Smooth muscle cell of bladder (primary cell): ENCODE data around the gene DQX1. TPM values are rescaled to one million over a fixed set of nuclear protein-coding genes. Genes with fewer than 3 reads are reported as not detected.

Experiments used
- total RNA-seq: library from RNA; depleted of rRNA; stranded (reverse); fragments of >200 nt; gene quantifications from 2 replicates; pipeline ENCODE4 v1.2.3, GENCODE V29; 2014

DQX1 gene
- under 0.01 TPM in 1 of 2 replicates, not detected in the other for total RNA-seq

DNA sequence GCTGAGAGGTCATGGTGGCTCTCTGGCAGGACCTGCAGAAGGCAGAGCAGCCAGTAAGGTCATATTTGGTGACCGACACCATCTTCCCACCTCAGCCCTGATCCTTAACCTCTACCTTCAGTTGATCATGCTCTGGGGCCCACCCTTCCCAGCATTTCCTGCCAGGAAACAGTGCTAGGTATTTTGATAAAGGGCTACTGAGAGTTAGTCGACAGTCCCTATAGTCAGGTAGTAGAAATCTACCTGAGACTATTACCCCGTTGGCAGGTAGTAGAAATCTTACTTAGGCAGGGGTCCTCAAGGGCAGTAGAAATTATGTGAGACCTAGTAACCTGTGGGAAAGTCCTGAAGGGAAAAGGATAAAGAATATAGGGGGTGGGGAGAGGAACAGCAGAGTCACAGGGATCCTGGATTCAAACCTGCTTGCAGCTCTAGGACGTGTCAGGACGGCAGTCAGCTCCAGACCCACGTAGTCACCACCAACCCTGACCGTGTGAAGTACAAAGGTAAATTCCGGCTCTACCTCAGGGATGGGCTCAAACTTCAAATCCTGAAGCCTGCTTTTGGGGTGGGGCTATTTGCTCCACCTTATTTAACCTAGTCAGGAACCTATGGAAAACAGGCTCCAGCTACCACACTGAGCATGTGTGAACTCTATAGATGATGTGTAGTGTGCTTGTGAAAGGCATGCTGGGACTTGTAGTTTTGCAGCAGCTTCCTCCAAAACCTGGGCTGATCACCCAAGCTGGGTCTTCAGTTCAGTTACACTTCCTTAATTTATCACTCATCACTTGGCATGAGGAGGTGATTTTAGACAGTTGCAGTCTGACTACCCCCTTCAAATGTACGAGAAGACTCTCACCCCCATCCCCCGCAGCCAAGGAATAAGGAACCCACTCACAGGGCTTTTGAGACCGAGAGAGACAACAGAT is at the start of gene DQX1:
TSS of gene DQX1 (minus strand) at position 515 of the 932 bp plus-strand sequence. CDS start at position 13, 502 bp downstream.

DNA sequence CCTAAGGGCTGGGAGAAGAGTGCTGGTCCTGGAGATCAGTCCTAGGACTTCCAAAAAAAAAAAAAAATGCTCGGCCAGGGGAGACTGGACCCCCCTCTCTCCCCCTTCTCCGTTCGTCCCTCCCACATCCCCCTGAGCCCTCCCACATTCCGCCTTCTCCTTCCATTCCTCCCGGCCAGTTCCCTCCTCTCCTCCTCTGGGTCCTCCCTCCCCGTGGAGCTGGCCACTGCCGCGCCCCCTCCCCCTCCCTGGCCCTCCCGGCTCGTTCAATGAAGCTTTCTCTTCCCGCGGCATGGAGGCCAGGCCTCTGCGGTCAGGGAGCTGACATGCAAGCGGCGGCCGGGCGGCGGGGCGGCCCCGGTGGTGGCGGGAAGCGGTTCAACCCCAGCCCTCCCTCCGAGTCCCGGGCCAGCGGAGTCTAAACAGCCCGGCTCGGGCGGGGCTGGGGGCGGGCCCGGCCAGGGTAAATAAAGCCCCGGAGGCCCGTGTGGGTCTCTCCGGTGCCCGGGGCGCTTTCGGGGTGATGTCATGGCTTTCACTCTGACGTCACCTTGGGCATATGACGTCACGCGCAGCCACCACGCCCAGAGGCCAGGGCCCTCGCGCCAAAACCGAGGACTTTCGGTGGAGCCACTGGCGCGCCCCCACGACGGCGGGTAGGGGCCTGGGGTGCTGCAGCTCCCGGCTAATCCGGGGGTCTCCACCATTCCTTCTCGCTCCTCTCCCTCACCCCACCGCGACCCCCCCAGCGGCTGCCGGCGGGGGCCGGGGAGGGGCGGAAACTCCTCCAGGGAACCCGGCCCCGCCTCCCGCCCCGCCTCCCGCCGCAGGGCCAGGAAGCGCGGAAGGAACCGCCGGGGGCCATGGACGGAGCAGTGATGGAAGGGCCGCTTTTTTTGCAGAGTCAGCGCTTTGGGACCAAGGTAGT is 28.1 kb upstream of the DQX1 start, which contains the start of the genes DOK1 and LOXL3:
TSS of gene DOK1 (plus strand) at position 829 of the 928 bp plus-strand sequence. CDS start at position 864, 35 bp downstream.
TSS of gene LOXL3 (minus strand) at position 51 of the 928 bp plus-strand sequence. CDS start 1,308 bp downstream, outside the sequence.

GRCh38 chr2:74529357-74530238 is 3.6 kb upstream of the DQX1 start, which contains the start of the genes AUP1 and HTRA2:
AUP1 (minus strand) TSS chr2:74529706; CDS start chr2:74529629, 77 bp downstream.
HTRA2 (plus strand) TSS chr2:74529933; CDS start chr2:74530007, 74 bp downstream.

GRCh38 chr2:74514368-74515270 is 11.4 kb downstream of the DQX1 start, which contains the start of gene TLX2:
TLX2 (plus strand) TSS chr2:74514450; CDS start chr2:74514807, 357 bp downstream.

DNA sequence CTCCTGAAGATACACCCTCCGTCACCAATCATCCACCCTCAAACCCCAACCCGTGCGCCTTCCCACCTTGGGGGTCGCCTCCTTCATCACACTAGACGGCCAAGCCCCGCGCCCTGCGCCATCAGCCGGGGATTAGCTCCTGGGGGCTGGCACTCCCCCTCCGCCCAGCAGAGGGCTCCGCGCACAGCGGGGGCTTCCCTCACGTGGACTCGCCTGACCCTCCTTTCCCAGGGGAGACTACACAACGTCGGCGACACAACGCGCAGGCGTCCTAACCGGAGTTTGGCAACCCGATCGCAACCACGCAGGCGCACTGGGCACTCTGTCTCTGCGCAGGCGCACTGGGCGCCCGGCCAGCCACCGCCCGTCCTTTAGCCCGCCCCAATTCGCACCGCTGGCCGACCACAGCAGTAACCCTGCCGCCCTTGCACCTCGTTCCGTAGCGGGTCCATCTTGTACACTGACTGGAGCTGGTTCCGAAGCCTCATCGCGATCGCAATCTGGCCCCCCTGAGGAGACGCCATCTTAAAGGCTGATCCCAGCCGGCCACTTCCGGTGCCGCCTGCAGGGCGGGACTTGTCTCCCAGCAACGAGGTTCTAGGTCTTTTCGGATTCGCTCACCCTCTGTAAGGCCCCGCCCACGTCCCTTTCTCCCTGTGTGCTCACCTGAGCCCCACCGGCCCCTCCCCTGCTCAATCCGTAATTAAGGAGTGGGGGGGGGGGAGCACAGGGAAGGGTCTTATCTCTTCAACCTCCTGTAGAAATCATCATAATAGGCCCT is 18.7 kb downstream of the DQX1 start, which contains the start of gene PCGF1:
TSS of gene PCGF1 (minus strand) at position 551 of the 781 bp plus-strand sequence. CDS start at position 524, 27 bp downstream.

DNA sequence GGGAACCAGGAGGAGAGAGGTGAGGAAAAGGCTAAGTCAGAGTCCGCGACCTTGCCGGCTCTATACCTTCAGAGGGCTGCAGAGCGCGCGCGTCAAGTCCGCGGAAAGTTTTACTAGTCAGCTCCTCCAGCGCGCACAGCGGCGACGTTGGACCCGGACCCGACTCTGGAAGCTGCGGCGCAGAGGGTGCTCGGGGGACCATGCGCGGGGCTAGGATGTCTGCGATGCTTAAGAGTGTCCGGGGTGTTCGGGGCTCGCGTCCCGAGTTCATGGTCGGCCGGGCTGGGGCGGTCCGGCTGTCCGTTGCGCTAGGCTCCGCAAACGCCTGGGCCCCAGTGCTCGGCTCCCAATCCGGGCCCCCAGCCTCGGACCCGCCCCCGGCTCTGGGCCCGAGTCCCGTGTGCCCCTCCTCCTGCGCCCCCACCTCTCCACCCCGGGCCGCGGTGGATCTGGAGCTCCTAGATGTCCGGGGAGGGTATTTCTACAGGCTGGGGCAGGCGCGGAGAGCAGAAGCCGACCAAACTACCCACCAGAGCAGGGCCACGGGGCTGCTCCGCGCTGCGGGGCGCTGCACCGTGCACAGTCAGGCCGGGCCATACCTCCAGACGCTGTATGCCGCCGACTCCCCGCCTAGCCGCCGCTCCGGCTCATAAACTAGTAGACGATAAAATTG is 26.6 kb downstream of the DQX1 start, which contains the start of gene LBX2:
TSS of gene LBX2 (minus strand) at position 337 of the 673 bp plus-strand sequence. CDS start at position 271, 66 bp downstream.

DNA sequence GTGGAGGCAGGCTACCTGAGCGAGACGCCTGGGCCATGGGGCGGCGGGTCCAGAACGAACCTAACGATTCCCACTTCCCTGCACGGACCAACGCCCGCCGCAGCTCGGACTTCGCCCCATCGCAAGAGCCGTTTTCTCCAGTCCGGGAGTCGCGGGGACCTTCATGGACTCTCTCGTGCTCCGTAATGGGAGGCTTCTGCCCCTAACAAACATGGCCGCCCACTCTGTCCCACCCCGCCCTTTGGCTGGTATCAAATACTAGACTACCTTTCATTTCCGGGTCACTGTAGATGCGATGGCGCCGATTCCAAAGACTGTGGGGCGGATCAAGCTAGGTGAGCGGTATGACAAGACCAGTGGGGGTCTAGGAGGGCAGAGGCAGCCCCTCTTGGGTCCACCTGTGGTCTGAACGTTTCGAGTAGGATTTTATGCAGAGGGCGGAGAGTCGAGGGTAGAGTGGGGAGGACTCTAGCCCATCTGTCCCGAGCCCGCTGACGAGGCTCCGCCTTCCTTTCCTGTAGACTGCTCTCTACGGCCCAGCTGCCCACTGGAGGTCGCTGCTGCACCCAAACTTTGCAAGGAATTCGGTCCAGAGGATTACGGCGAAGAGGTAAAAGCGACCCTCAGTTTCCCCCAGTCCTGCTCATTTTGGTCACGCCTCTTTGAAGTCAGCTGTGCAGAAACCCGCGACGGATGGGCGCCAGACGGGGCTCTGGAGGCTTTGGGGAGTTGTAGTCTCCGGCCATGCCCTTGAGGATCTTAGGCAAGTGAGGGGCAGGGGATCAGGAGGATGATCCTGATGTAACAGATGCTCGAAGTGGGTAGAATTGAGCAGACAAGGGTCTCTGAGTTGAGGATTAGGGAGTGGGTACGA is 43.0 kb downstream of the DQX1 start, which contains the start of the genes CCDC142 and TTC31:
TSS of gene CCDC142 (minus strand) at position 198 of the 874 bp plus-strand sequence. CDS start at position 37, 161 bp downstream.
TSS of gene TTC31 (plus strand) at position 281 of the 874 bp plus-strand sequence. CDS start at position 296, 15 bp downstream.

GRCh38 chr2:74472086-74472944 is 53.7 kb downstream of the DQX1 start, which contains the start of gene MRPL53:
MRPL53 (minus strand) TSS chr2:74472680; CDS start chr2:74472660, 20 bp downstream.

Other genes with a start within 250 kb of the DQX1 start
- gene SLC4A5, start 182.8 kb downstream of the DQX1 start, total RNA-seq: under 0.01 and 0.14 TPM in 2 replicates
- 186 and 223 TPM in 2 replicates for gene DCTN1, start 145.9 kb downstream of the DQX1 start, total RNA-seq
- 0.57 and 0.83 TPM in 2 replicates for gene C2orf81, start 104.6 kb downstream of the DQX1 start, total RNA-seq
- 26.6 and 29.6 TPM in 2 replicates for gene WDR54, start 104.5 kb downstream of the DQX1 start, total RNA-seq
- 8.4 and 11.1 TPM in 2 replicates for gene RTKN, start 84.3 kb downstream of the DQX1 start, total RNA-seq
- 14.9 and 16.4 TPM in 2 replicates for gene INO80B, start 71.1 kb downstream of the DQX1 start, total RNA-seq
- gene WBP1, start 67.8 kb downstream of the DQX1 start, total RNA-seq: 57.7 and 70.0 TPM in 2 replicates
- gene MOGS, start 60.8 kb downstream of the DQX1 start, total RNA-seq: 56.0 and 63.0 TPM in 2 replicates
- 43.3 and 53.0 TPM in 2 replicates for gene MRPL53, start 53.6 kb downstream of the DQX1 start, total RNA-seq
- gene CCDC142, start 43.2 kb downstream of the DQX1 start, total RNA-seq: 14.4 and 20.0 TPM in 2 replicates
- gene TTC31, start 43.1 kb downstream of the DQX1 start, total RNA-seq: 6.7 and 7.0 TPM in 2 replicates
- 1.3 and 2.9 TPM in 2 replicates for gene LBX2, start 26.6 kb downstream of the DQX1 start, total RNA-seq
- gene PCGF1, start 18.5 kb downstream of the DQX1 start, total RNA-seq: 19.9 and 24.5 TPM in 2 replicates
- gene TLX2, start 11.8 kb downstream of the DQX1 start, total RNA-seq: not detected in 2 replicates
- gene AUP1, start 3.5 kb upstream of the DQX1 start, total RNA-seq: 62.7 and 91.3 TPM in 2 replicates
- 33.4 and 44.8 TPM in 2 replicates for gene HTRA2, start 3.7 kb upstream of the DQX1 start, total RNA-seq
- 34.4 and 57.5 TPM in 2 replicates for gene LOXL3, start 27.7 kb upstream of the DQX1 start, total RNA-seq
- gene DOK1, start 28.5 kb upstream of the DQX1 start, total RNA-seq: 21.9 and 27.9 TPM in 2 replicates
- under 0.01 TPM in 1 of 2 replicates, not detected in the other for gene M1AP, start 122.1 kb upstream of the DQX1 start, total RNA-seq
- 4.1 and 4.4 TPM in 2 replicates for gene SEMA4F, start 128.0 kb upstream of the DQX1 start, total RNA-seq